MM.1S (cell line): ENCODE data around the gene BPIFB1.

Experiments used
- EZH2 ChIP-seq: fragments of 300-600 bp; sonication (generic); optimal IDR thresholded peaks from 2 replicates; pipeline ENCODE3; 2017; ENCODE audit warnings: low read depth, mild to moderate bottlenecking, antibody characterized with exemption, low read length, mixed read lengths
- TF ChIP-seq, protein P1 (sequence below): fragments of 300-600 bp; sonication (generic); IDR thresholded peaks from 2 replicates; pipeline ENCODE4 v1.5.1; 2016; ENCODE audit warnings: antibody characterized with exemption, low read length, mixed read lengths

DNA sequence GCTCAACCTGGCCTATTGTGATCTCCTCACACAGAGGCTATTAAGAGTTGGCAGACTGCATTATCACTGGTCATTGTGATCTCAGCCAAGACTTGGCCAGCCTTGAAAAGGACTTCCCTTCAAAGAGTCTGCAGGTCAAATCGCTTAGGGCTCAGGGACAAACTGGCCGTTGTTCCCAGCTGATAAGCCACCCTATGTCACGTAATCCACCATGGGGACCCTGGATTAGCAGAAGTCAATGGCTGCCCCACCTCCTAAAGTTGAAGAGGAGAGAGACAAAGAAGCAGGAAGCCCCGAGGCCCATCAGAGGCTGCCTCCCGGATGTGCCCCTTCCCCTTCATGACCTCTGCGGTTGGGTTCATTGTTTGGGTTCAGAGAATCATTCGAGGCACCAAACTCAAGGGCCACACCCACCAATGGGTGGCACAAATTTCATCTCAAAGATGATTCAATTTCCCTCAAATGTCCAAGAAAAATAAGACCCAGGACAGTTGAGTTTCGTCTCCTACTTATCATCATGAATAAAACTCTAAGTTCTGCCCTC, 56.6 kb downstream of the BPIFB1 start:
- TF ChIP-seq, protein P1, sequence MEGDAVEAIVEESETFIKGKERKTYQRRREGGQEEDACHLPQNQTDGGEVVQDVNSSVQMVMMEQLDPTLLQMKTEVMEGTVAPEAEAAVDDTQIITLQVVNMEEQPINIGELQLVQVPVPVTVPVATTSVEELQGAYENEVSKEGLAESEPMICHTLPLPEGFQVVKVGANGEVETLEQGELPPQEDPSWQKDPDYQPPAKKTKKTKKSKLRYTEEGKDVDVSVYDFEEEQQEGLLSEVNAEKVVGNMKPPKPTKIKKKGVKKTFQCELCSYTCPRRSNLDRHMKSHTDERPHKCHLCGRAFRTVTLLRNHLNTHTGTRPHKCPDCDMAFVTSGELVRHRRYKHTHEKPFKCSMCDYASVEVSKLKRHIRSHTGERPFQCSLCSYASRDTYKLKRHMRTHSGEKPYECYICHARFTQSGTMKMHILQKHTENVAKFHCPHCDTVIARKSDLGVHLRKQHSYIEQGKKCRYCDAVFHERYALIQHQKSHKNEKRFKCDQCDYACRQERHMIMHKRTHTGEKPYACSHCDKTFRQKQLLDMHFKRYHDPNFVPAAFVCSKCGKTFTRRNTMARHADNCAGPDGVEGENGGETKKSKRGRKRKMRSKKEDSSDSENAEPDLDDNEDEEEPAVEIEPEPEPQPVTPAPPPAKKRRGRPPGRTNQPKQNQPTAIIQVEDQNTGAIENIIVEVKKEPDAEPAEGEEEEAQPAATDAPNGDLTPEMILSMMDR, result no peak
- no peak for TF ChIP-seq EZH2
